COLO668 (cell line): Measurements from ENCODE around the gene PLXDC1.

ENCODE experiments used
- DNase-seq: peaks from one replicate; lab custom pipeline; 2025; ENCODE audit not compliant: unreplicated experiment; lab: John Stamatoyannopoulos, UW

Gene PLXDC1

DNA sequence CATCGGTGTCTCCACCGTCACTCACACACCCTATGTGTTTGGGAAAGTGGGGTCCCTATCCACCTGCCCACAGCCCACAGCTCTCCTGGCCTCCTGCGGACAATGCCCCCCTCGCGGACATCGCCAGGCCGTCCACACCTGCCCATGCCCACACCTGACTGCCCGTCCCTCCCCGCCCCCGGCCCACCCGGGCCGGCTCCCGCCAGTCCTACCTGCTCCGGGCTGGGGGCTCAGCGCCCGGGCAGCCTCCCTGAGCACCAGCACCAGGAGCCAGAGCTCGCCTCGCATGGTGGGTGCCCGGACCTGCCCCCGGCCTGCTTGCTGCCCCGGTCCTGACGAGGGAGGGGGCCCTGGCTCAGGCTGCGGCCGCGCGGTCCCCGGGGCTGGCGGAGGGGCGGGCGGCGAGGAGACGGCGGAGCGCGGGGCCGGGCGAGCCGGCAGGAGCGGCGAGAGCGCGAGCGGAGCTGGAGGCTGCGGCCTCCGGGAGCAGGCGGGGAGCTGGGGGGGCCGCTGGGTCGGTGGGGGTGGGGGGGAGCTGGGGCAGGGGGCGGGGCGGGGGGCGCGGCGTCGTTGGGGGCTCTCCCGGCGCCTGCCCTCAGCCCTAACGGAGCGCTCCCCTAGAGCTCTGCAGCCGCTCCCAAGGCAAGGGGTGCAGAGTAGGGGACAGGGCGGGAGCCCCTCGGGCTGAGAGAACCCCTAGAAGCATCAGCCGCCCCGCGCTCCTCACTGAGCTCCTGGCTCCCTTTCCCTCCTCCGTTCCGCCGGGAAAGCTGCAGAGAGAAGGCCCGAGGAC, at the start of gene PLXDC1:
Gene PLXDC1, minus strand, starts transcription at position 488 of the 793 bp plus-strand sequence. Its CDS starts 200 bp downstream, at position 288.
- peak; percentile 6 for DNase-seq

- no peak for DNase-seq
Observed at GRCh38 chr17:39200957-39201510, 49.6 kb upstream of the PLXDC1 start.

GRCh38 chr17:39200070-39200879, 48.8 kb upstream of the PLXDC1 start, which contains the start of gene RPL19:
RPL19 (plus strand) TSS chr17:39200283; CDS start chr17:39200345, 62 bp downstream.
- DNase-seq = peak; percentile 74

DNA sequence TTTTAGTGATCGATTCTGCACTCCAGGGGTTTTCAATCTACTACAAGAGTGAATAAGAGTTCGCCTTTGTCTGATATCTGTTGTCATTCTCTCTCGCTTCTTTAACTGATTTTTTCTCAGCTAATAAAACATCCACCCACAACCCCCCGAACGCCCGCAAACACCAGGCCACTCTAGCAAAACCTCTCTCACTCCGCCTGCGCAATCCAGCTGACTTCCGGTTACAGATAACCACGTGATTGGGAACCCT, 48.3 kb upstream of the PLXDC1 start:
- DNase-seq = peak; percentile 78

DNA sequence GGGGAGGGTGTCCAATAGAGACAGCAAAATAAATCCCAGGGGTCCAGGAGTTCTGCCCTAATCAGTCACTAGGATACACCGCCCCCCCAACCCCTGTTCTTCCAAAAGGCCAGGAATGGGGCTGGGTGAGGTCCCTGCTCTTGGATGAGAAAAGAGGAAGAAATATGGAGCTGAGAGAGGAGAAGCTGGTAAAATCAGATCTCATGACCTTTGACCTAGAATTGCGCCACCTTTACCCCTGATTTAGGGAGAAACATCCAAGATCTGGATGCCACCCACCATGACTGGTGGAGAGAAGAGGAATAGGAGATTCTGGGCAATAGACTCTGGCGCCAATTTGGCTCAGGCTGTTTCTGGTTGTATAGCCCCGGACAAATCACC, 46.7 kb upstream of the PLXDC1 start:
- no peak for DNase-seq

GRCh38 chr17:39197380-39198185, 46.1 kb upstream of the PLXDC1 start, which contains the start of gene CACNB1:
CACNB1 (minus strand) TSS chr17:39197669; CDS start chr17:39197495, 174 bp downstream.
- DNase-seq = peak; percentile 59

DNA sequence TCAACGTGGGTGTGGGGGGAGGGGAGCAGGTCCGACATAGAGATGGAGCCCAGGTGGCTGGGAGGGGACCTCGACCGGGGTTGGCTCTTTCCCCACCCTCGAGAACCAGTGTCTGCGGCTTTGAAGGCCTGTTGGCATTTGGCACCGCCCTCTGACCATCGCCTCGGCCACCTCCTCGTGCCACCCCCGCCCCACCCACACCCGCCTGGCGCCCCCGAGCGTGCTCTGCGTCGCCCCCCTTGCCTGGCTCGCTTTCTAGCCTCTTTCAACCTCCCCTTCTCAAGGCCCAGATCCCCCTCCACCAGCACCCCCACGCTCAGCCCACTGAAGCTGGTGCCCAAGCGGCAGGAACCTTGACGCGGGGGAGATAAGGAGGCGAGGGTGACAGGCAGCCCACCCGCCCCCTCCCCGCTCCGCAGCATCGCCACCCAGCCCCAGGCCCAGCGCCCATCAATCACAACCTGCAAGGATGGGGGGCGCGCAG, 45.4 kb upstream of the PLXDC1 start:
- peak; percentile 17 for DNase-seq

GRCh38 chr17:39196241-39196807, 44.9 kb upstream of the PLXDC1 start:
- no peak for DNase-seq

DNA sequence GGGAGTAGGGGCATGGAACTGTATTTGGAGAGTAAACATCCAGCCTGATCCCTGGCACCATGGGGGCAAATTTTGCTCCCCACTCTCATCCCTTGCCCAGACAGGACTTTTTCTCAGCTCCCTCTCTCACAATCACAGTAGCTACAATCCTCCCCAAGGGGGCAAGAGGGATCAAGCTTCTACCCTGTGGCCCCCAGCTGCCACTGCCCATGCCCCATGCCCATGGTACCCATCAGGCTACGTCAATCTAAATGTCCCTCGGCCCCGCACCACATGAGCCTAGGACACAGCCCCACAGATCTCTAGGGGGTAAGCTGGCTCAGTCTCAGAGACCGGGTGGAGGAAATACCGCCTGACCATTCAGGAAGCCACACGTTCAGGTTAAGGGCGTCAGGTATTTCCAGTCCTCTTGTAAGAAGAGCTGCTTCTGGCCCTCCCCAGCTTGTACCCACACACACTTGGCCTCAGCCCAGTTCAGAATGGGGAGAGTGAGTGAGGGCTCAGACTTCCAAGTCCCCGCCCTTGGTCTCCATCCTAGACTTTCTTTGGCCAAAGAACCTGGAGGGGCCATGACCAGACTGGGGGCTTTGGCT, 44.2 kb upstream of the PLXDC1 start:
- DNase-seq = no peak

DNA sequence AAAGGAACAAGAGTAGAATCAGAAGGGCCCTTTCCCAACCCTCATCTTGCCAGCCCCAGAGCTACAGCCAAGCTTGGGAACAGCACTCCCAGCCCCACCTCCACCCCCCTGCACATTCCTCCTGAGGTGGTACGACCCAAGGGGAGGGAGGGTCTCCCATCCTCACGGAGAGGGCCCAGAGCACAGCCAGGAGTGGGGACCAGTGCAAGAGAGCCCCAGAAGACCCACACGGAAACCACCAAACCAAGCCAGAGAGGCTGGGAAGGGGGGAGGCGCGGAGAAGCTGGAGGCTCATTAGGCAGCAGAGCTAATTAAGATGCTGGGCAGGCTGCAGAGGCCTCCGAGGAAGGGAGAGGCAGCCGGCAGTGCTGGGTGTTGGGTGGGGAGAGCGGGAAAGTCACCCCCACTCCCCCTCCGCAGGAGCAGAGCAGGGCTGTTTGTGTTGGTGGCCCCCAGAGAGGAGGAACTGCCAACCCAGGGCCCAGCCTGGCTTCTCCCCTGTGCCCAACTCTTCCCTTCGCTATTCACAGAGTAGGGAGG, 43.6 kb upstream of the PLXDC1 start:
- DNase-seq = no peak

DNA sequence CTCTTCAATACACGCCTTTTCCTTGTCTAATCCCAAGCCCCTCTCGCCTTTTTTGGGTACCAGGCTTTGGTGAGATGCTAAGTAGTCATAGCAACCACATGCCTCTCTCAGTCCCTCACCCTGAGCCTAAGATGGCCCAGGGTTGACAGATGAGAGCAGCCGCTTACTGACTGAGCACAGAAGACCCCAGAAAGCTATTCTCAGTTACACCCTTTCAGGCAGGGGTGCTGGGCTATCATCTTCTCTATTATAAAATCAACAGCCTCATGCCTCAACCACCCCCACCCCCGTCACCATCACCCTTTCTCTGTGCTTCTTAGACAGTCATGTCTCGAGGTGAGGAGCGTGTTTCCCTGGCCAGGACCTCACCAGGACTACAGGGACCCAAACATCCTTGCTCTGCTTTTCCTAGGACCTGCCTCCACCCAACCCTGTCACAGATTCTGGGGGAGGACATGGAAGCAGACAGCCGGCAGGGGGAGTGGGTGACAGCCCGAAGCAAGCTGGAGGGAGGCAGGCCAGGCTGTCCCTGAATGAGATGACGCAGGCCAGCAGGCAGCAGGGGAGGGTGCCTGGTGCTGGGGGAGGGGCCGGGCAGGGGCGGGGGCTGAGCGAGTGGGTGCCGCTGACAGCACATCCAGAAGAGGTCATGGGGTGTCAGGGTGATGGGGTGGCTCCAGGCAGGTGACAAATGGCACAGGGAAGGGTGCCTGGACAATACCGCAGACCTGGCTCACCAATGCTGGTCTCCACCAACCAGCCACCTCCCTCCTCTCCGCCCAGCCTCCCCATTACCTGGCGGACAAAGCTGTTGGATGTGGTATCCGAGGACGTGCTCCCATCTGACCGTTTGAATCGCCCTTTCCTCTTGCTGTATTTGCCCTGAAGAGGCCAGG, 42.9 kb upstream of the PLXDC1 start:
- no peak for DNase-seq

- DNase-seq = no peak
Observed at GRCh38 chr17:39193346-39193745, 41.9 kb upstream of the PLXDC1 start.

GRCh38 chr17:39192901-39193300, 41.5 kb upstream of the PLXDC1 start:
- no peak for DNase-seq

DNA sequence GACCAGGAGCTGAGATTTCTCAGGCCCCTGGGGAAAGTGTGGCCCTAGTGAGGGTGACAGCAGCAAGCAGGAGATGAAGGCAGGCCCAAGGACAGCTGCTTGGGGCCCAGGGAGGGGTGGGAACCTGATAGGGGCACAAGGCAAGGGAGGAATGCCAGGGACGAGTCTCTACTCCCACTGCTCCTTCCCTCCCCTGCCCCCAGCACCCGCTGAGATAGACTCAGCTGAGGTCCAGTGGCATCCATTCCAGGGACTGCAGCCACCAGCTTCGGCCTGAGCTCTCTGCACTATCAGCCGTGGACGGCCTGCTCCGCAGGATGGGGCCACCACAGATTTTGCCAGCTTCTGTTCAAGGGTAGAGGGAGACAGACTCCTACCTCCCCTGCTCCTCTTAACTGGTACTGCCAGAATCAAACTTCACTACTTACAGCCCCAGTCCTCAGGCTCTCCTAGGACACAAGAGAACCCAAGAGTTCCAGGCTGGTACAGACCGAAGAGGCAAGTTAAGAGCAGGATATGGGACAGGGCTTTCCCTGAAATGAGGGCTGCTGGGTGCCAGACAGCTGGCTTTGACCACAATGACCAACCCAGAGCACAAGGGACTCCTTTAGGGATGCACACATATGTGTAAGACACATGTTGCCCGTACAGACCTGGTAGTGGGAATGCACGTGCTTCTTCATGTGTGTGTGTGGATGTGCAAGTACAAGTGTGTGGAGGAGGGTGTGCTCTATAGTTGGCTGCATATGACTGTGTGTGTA, 40.5 kb upstream of the PLXDC1 start:
- DNase-seq = no peak

DNA sequence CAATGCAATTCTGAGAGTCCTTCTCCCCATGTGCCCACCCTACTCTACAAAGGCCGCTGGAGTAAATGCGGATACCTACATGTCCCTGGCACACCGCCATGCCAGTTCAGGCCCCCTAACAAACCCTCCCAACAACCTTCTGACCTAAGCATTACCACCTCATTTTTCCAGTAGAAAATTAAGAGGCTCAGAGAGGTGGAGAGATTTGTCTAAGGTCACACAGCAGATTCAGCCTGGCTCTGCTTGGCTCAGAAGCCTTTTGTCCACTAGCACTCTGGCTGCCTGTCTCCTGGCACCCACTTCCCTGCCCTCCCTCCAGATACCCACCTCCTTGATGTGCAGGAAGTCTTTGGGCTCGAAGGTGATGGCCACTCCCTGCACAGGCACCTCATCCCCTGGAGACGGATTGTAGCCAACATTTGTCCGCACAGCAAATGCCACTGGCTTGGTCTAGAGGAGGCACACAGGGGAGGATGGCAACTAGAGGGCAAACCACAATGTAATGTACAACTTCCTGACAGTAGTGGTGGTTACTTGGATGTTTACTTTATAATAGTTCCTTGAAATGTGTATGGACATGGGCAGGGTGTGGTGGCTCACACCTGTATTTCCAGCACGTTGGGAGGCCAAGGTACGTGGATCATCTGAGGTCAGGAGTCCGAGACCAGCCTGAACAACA, 35.9 kb upstream of the PLXDC1 start:
- no peak for DNase-seq

GRCh38 chr17:39186481-39187002, 35.1 kb upstream of the PLXDC1 start:
- DNase-seq = no peak

- no peak for DNase-seq
Observed at GRCh38 chr17:39183720-39184119, 32.3 kb upstream of the PLXDC1 start.
